HCT116 (cell line): ENCODE data around the gene TCP11L2.

ENCODE experiments used
- ELF1 ChIP-seq: IDR thresholded peaks from 2 replicates; pipeline ENCODE4 v1.6.1; 2012; ENCODE audit warnings: low read depth, borderline replicate concordance
- EZH2 ChIP-seq: fragments of 200-600 bp; sonication (generic); IDR thresholded peaks from 2 replicates; pipeline ENCODE4 v1.6.1; 2017; ENCODE audit warnings: antibody characterized with exemption, mixed run types
- FOSL1 ChIP-seq: IDR thresholded peaks from 2 replicates; pipeline ENCODE4 v1.6.1; 2012; ENCODE audit warnings: low read depth
- JUND ChIP-seq: IDR thresholded peaks from 2 replicates; pipeline ENCODE4 v1.6.1; 2012
- POLR2A ChIP-seq: IDR thresholded peaks from 2 replicates; pipeline ENCODE4 v1.7.0; 2011; ENCODE audit warnings: borderline replicate concordance; ENCODE audit not compliant: insufficient read depth, insufficient read length; ENCODE audit errors: extremely low read depth
- POLR2AphosphoS5 ChIP-seq: IDR thresholded peaks from 2 replicates; pipeline ENCODE4 v1.6.1; 2011; ENCODE audit warnings: mild to moderate bottlenecking, low read depth, low read length, moderate library complexity
- SRF ChIP-seq: IDR thresholded peaks from 2 replicates; pipeline ENCODE4 v1.6.1; 2012; ENCODE audit warnings: low read depth
- ZNF274 ChIP-seq: fragments of 200-500 bp; sonication (Bioruptor generic); IDR thresholded peaks from 2 replicates; pipeline ENCODE4 v1.6.1; 2014; ENCODE audit warnings: mild to moderate bottlenecking, low read depth, low read length, inconsistent platforms
- TF ChIP-seq, protein P1 (sequence below), 3 experiments: fragments of 200-600 bp in 1 of 3; sonication (generic) in 1 of 3; IDR thresholded peaks in 2 of 3; conservative IDR thresholded peaks in 1 of 3; 2 replicates each; pipeline ENCODE4 v1.5.1; 2012 to 2017; ENCODE audit warnings: low read depth in 2 of 3, low read length in 2 of 3, antibody characterized with exemption in 1 of 3, borderline replicate concordance in 1 of 3, control low read depth in 1 of 3, mild to moderate bottlenecking in 1 of 3, mixed read lengths in 1 of 3, mixed run types in 1 of 3, moderate library complexity in 1 of 3; ENCODE audit not compliant: insufficient read depth in 1 of 3
- TF ChIP-seq, protein P2 (sequence below): IDR thresholded peaks from 2 replicates; pipeline ENCODE4 v1.6.1; 2012
- TF ChIP-seq, protein P3 (sequence below): IDR thresholded peaks from 2 replicates; pipeline ENCODE4 v1.6.1; 2011; ENCODE audit warnings: mild to moderate bottlenecking, low read length, moderate library complexity; ENCODE audit not compliant: insufficient replicate concordance; ENCODE audit errors: extremely low read depth

- TF ChIP-seq POLR2AphosphoS5, result no peak
- TF ChIP-seq, protein P1, sequence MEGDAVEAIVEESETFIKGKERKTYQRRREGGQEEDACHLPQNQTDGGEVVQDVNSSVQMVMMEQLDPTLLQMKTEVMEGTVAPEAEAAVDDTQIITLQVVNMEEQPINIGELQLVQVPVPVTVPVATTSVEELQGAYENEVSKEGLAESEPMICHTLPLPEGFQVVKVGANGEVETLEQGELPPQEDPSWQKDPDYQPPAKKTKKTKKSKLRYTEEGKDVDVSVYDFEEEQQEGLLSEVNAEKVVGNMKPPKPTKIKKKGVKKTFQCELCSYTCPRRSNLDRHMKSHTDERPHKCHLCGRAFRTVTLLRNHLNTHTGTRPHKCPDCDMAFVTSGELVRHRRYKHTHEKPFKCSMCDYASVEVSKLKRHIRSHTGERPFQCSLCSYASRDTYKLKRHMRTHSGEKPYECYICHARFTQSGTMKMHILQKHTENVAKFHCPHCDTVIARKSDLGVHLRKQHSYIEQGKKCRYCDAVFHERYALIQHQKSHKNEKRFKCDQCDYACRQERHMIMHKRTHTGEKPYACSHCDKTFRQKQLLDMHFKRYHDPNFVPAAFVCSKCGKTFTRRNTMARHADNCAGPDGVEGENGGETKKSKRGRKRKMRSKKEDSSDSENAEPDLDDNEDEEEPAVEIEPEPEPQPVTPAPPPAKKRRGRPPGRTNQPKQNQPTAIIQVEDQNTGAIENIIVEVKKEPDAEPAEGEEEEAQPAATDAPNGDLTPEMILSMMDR (IDR thresholded peaks at IDR 0.05 in 2 of 3, conservative IDR thresholded peaks at IDR 0.05 in 1 of 3; ENCODE audit: borderline replicate concordance in 1 of 3, insufficient read depth in 1 of 3, low read depth in 2 of 3, low read length in 2 of 3), result no peak
- no peak for TF ChIP-seq EZH2
- TF ChIP-seq, protein P2, sequence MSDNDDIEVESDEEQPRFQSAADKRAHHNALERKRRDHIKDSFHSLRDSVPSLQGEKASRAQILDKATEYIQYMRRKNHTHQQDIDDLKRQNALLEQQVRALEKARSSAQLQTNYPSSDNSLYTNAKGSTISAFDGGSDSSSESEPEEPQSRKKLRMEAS, result no peak
- no peak for TF ChIP-seq FOSL1
- TF ChIP-seq JUND, result no peak
- TF ChIP-seq ELF1, result no peak
- TF ChIP-seq, protein P3, sequence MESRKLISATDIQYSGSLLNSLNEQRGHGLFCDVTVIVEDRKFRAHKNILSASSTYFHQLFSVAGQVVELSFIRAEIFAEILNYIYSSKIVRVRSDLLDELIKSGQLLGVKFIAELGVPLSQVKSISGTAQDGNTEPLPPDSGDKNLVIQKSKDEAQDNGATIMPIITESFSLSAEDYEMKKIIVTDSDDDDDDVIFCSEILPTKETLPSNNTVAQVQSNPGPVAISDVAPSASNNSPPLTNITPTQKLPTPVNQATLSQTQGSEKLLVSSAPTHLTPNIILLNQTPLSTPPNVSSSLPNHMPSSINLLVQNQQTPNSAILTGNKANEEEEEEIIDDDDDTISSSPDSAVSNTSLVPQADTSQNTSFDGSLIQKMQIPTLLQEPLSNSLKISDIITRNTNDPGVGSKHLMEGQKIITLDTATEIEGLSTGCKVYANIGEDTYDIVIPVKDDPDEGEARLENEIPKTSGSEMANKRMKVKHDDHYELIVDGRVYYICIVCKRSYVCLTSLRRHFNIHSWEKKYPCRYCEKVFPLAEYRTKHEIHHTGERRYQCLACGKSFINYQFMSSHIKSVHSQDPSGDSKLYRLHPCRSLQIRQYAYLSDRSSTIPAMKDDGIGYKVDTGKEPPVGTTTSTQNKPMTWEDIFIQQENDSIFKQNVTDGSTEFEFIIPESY, result no peak
- no peak for TF ChIP-seq ZNF274
- no peak for TF ChIP-seq POLR2A
- TF ChIP-seq SRF, result no peak
Observed at GRCh38 chr12:106389151-106389550, 86.6 kb downstream of the TCP11L2 start.
